Testis (tissue), 3 donors: ENCODE measurements around the gene GALNT14. TPM values are rescaled to one million over a fixed set of nuclear protein-coding genes. Genes with fewer than 3 reads are reported as not detected.

Source experiments
- DNase-seq: peaks from one replicate; pipeline ENCODE4 v3.0.0-alpha.2; 2019
- H3K27ac ChIP-seq, 2 donors: fragments of 200-600 bp; sonication (generic); one replicate each; pipeline ENCODE4 v1.5.1; 2019
- H3K27me3 ChIP-seq: fragments of 200-600 bp; sonication (generic); one replicate; pipeline ENCODE4 v1.5.1; 2019
- H3K36me3 ChIP-seq: fragments of 200-600 bp; sonication (generic); one replicate; pipeline ENCODE4 v1.5.1; 2017; ENCODE audit warnings: low read depth; ENCODE audit errors: missing control alignments
- H3K4me1 ChIP-seq: fragments of 200-600 bp; sonication (generic); one replicate; pipeline ENCODE4 v1.5.1; 2019
- H3K4me3 ChIP-seq, 2 donors: fragments of 200-600 bp; sonication (generic); one replicate each; pipeline ENCODE4 v1.5.1; 2017 to 2019
- H3K9me3 ChIP-seq: fragments of 200-600 bp; sonication (generic); one replicate; pipeline ENCODE4 v1.5.1; 2017
- CTCF ChIP-seq, 3 experiments: fragments of 450-650 bp in 2 of 3; fragments of 200-600 bp in 1 of 3; sonication (generic) in 1 of 3; IDR thresholded peaks; one replicate each; pipeline ENCODE4 v1.5.1; 2016 to 2019; ENCODE audit warnings: antibody characterized with exemption in 3 of 3, mild to moderate bottlenecking in 2 of 3, moderate library complexity in 1 of 3
- POLR2A ChIP-seq: fragments of 450-650 bp; IDR thresholded peaks from one replicate; pipeline ENCODE4 v1.6.1; 2017; ENCODE audit warnings: antibody characterized with exemption, mild to moderate bottlenecking, moderate library complexity
- WGBS, 2 donors: methylation state at CpG; one replicate each; pipeline ENCODE4 v1.1.5; 2018; 5-methylcytosine and 5-hydroxymethylcytosine counted together
- intact Hi-C: fragments of 100-400 bp; cut with DNase I; formaldehyde crosslinking; loops from one replicate; pipeline ENCODE4 v1.15.1; 2023; ENCODE audit warnings: low total_unique reads
- polyA plus RNA-seq: library from polyadenylated mRNA; stranded (reverse); fragments of 350-450 nt; fragmentation: Illumina TruSeq; extraction: RNeasy Lipid Tissue Mini Kit (QIAGEN cat#74804); gene quantifications from one replicate; pipeline ENCODE4 v1.2.3, GENCODE V29; 2014; ENCODE audit warnings: low read depth, low replicate concordance; ENCODE audit not compliant: insufficient read depth
- total RNA-seq, 2 donors: library from RNA; depleted of rRNA; stranded (reverse); fragments of >200 nt; gene quantifications; one replicate each; pipeline ENCODE4 v1.2.3, GENCODE V29; 2016

Gene GALNT14
- total and polyA plus RNA-seq, 3 donors from 2014 or later, result 6.9 to 31.5 (median 11.6) TPM

- Histone ChIP-seq H3K36me3 (no peaks in the 10 kb centered on the region), H3K27ac (no peak overlapping the region), H3K4me1 (peaks cover 11% of the 10 kb centered on the region), H3K4me3 (no peak overlapping the region), H3K9me3 (no peaks in the 10 kb centered on the region), H3K27me3 (no peaks in the 10 kb centered on the region)
- intact Hi-C loops, result no loop called here
- no peak for DNase-seq
- no peak for TF ChIP-seq POLR2A
- no peak for TF ChIP-seq CTCF (IDR thresholded peaks at IDR 0.05)
- whole genome bisulfite sequencing, 2 donors, result 92 to 98% methylated on average over 6 of the region's 6 CpGs
Measured at GRCh38 chr2:31055938-31056337, 82.3 kb downstream of the GALNT14 start.

GRCh38 chr2:31054842-31055388, 83.3 kb downstream of the GALNT14 start:
- WGBS, 2 donors, result 75 to 80% methylated on average over 7 of the region's 7 CpGs

GRCh38 chr2:31053929-31054782, 84.1 kb downstream of the GALNT14 start:
- H3K4me1 ChIP-seq, result peaks cover 11% of the 10 kb centered on the region
- TF ChIP-seq CTCF (IDR thresholded peaks at IDR 0.05), result no peak
- TF ChIP-seq POLR2A, result no peak
- H3K9me3 ChIP-seq, result no peaks in the 10 kb centered on the region
- intact Hi-C loops, result no loop called here
- 69 to 78% methylated on average over 6 of the region's 6 CpGs for WGBS, 2 donors
- no peak for DNase-seq
- H3K4me3 ChIP-seq, result no peak overlapping the region
- no peaks in the 10 kb centered on the region for H3K36me3 ChIP-seq
- no peak overlapping the region for H3K27ac ChIP-seq
- no peaks in the 10 kb centered on the region for H3K27me3 ChIP-seq

More at GRCh38 chr2:31054842-31055388, 83.3 kb downstream of the GALNT14 start:
- no peaks in the 10 kb centered on the region for H3K36me3 ChIP-seq
- peaks cover 11% of the 10 kb centered on the region for H3K4me1 ChIP-seq
- TF ChIP-seq POLR2A (no peak), CTCF (IDR thresholded peaks at IDR 0.05) (no peak)
- intact Hi-C loops, result no loop called here
- H3K27ac ChIP-seq, result no peak overlapping the region
- DNase-seq, result no peak
- H3K4me3 ChIP-seq, result no peak overlapping the region
- no peaks in the 10 kb centered on the region for H3K9me3 ChIP-seq
- no peaks in the 10 kb centered on the region for H3K27me3 ChIP-seq

- H3K9me3 ChIP-seq, result no peaks in the 10 kb centered on the region
- no peak for TF ChIP-seq CTCF (IDR thresholded peaks at IDR 0.05)
- H3K4me3 ChIP-seq, result no peak overlapping the region
- H3K4me1 ChIP-seq, result peaks cover 11% of the 10 kb centered on the region
- H3K27me3 ChIP-seq, result no peaks in the 10 kb centered on the region
- WGBS, 2 donors, result 95 to 100% methylated on average over 1 to 5 of the region's 5 CpGs
- H3K27ac ChIP-seq, result no peak overlapping the region
- intact Hi-C loops, result no loop called here
- H3K36me3 ChIP-seq, result no peaks in the 10 kb centered on the region
- no peak for DNase-seq
Measured at GRCh38 chr2:31052284-31052683, 86.0 kb downstream of the GALNT14 start.
